ENCODE measurements around the gene TCERG1L. TPM values are rescaled to one million over a fixed set of nuclear protein-coding genes. Genes with fewer than 3 reads are reported as not detected.

TCERG1L gene
- total and polyA plus RNA-seq, 11 donors: 0.11 to 0.25 TPM; not detected in 9

- Histone ChIP-seq H3K36me3 (no peaks in the 10 kb centered on the region), H3K27ac (no peak overlapping the region), H3K4me1 (no peaks in the 10 kb centered on the region), H3K27me3 (peaks cover 0 to 43% (median 0%) of the 10 kb centered on the region in 9 donors), H3K9me3 (peaks cover 0 to 17% (median 0%) of the 10 kb centered on the region in 12 donors), H3K4me3 (no peak overlapping the region)
- ATAC-seq (no peak), DNase-seq (no peak)
- intact Hi-C loops (cut with DNase I): no loop called here
- WGBS, 4 donors: 70 to 100% (median 91%) methylated on average over 1 to 3 of the region's 3 CpGs
- TF ChIP-seq POLR2A (IDR thresholded peaks at IDR 0.05) (no peak), CTCF (IDR thresholded peaks at IDR 0.05) (no peak)
Measured at GRCh38 chr10:131149111-131149510, 162.4 kb downstream of the TCERG1L start.

GRCh38 chr10:131148270-131148669, 163.3 kb downstream of the TCERG1L start:
- Histone ChIP-seq H3K36me3 (no peaks in the 10 kb centered on the region), H3K4me3 (no peak overlapping the region), H3K9me3 (peaks cover 0 to 17% (median 0%) of the 10 kb centered on the region in 12 donors), H3K4me1 (no peaks in the 10 kb centered on the region), H3K27me3 (peaks cover 0 to 41% (median 0%) of the 10 kb centered on the region in 9 donors), H3K27ac (no peak overlapping the region)
- DNase-seq: no peak
- intact Hi-C loops (cut with DNase I): no loop called here
- no peak for TF ChIP-seq POLR2A (IDR thresholded peaks at IDR 0.05)
- TF ChIP-seq CTCF (IDR thresholded peaks at IDR 0.05): no peak
- 86 to 94% (median 91%) methylated on average over 3 of the region's 3 CpGs for WGBS, 4 donors
- ATAC-seq: no peak

GRCh38 chr10:131147301-131147975, 164.1 kb downstream of the TCERG1L start:
- no peaks in the 10 kb centered on the region for H3K36me3 ChIP-seq
- H3K4me3 ChIP-seq: no peak overlapping the region
- H3K4me1 ChIP-seq: no peaks in the 10 kb centered on the region
- H3K27me3 ChIP-seq: peaks cover 0 to 44% (median 0%) of the 10 kb centered on the region in 9 donors
- peaks cover 0 to 12% (median 0%) of the 10 kb centered on the region in 12 donors for H3K9me3 ChIP-seq
- H3K27ac ChIP-seq: no peak overlapping the region
- DNase-seq (no peak), ATAC-seq (no peak)
- no peak for TF ChIP-seq POLR2A (IDR thresholded peaks at IDR 0.05)
- no peak for TF ChIP-seq CTCF (IDR thresholded peaks at IDR 0.05)
- WGBS, 4 donors: 57 to 69% (median 65%) methylated on average over 23 to 27 of the region's 27 CpGs
- intact Hi-C loops (cut with DNase I): no loop called here

GRCh38 chr10:131146790-131147189, 164.7 kb downstream of the TCERG1L start:
- no peaks in the 10 kb centered on the region for H3K4me1 ChIP-seq
- no peak for TF ChIP-seq POLR2A (IDR thresholded peaks at IDR 0.05)
- TF ChIP-seq CTCF (IDR thresholded peaks at IDR 0.05): no peak
- peaks cover 0 to 6% (median 0%) of the 10 kb centered on the region in 12 donors for H3K9me3 ChIP-seq
- peaks cover 0 to 50% (median 0%) of the 10 kb centered on the region in 9 donors for H3K27me3 ChIP-seq
- no peak overlapping the region for H3K27ac ChIP-seq
- intact Hi-C loops (cut with DNase I): no loop called here
- H3K4me3 ChIP-seq: no peak overlapping the region
- ATAC-seq (no peak), DNase-seq (no peak)
- H3K36me3 ChIP-seq: no peaks in the 10 kb centered on the region
- 61 to 74% (median 66%) methylated on average over 9 of the region's 9 CpGs for WGBS, 4 donors
